Measurements from ENCODE around the gene LFNG.
"Not testable (repeated sequence)": the region's sequence is repeated elsewhere in the genome, so short reads cannot be mapped to it uniquely, and the experiment has no call there.

The LFNG gene

DNA sequence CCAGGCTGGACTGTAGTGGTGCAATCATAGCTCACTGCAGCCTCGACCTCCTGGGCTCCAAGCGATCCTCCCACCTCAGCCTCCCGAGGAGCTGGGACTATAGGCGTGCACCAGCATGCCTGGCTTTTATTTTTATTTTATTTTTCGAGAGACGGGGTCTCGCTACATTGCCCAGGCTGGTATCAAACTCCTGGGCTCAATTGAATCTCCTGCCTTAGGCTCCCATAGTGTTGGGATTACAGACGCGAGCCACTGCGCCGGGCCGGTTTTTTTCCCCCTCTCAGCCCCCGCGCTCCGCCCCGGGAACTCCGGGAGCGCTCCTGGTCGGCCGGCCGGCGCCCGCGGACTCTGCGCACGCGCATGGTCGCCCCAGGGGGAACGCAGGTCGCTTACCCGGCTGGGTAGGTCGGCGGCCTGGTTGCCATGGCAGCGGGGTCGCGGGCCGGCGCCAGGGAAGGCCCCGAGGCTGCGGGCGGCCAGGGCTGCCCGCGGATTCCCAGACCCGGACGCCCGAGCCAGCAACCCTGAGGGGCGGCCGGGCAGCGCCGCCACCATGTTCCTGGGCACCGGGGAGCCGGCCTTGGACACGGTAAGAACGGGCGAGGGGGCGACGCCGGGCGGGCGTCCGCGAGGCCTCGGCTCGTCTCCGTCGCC lies 39.2 kb downstream of the LFNG start, which contains the start of gene IQCE:
Gene IQCE, plus strand, starts transcription at position 351 of the 654 bp plus-strand sequence. Its CDS starts 203 bp downstream, at position 554.
- H2AFZ ChIP-seq (ENCODE audit: low read depth, low read length): no peak within 1 kb of the TSS; the same call in 1 of the 2 replicates
- peaks cover 58% of the 10 kb centered on the region for H3K79me2 ChIP-seq (ENCODE audit: low read length)
- peak within 1 kb of the TSS; percentile 98 for H3K4me3 ChIP-seq (ENCODE audit: low read length)
- TF ChIP-seq, protein P1, sequence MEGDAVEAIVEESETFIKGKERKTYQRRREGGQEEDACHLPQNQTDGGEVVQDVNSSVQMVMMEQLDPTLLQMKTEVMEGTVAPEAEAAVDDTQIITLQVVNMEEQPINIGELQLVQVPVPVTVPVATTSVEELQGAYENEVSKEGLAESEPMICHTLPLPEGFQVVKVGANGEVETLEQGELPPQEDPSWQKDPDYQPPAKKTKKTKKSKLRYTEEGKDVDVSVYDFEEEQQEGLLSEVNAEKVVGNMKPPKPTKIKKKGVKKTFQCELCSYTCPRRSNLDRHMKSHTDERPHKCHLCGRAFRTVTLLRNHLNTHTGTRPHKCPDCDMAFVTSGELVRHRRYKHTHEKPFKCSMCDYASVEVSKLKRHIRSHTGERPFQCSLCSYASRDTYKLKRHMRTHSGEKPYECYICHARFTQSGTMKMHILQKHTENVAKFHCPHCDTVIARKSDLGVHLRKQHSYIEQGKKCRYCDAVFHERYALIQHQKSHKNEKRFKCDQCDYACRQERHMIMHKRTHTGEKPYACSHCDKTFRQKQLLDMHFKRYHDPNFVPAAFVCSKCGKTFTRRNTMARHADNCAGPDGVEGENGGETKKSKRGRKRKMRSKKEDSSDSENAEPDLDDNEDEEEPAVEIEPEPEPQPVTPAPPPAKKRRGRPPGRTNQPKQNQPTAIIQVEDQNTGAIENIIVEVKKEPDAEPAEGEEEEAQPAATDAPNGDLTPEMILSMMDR (IDR thresholded peaks at IDR 0.05; ENCODE audit: low read depth, low read length): no peak
- no peak for TF ChIP-seq EZH2phosphoT487 (IDR thresholded peaks at IDR 0.05; ENCODE audit: low read depth)
- H3K27me3 ChIP-seq (ENCODE audit: low read depth, low read length): no peaks in the 10 kb centered on the region
- H3K9ac ChIP-seq (ENCODE audit: low read length): peak within 1 kb of the TSS; percentile 90
- H3K27ac ChIP-seq (ENCODE audit: low read length): peak within 1 kb of the TSS; percentile 81
- peaks cover 5% of the 10 kb centered on the region for H3K36me3 ChIP-seq (replicated peaks; ENCODE audit: low read depth, low read length)
- H4K20me1 ChIP-seq (ENCODE audit: insufficient read depth, low read length): no peaks in the 10 kb centered on the region
- peak within 1 kb of the TSS; percentile 77 for H3K4me2 ChIP-seq (ENCODE audit: low read length)
- H3K4me1 ChIP-seq (ENCODE audit: low read length): peaks cover 35% of the 10 kb centered on the region
- H3K9me3 ChIP-seq (ENCODE audit: insufficient read depth, low read length): no peaks in the 10 kb centered on the region

DNA sequence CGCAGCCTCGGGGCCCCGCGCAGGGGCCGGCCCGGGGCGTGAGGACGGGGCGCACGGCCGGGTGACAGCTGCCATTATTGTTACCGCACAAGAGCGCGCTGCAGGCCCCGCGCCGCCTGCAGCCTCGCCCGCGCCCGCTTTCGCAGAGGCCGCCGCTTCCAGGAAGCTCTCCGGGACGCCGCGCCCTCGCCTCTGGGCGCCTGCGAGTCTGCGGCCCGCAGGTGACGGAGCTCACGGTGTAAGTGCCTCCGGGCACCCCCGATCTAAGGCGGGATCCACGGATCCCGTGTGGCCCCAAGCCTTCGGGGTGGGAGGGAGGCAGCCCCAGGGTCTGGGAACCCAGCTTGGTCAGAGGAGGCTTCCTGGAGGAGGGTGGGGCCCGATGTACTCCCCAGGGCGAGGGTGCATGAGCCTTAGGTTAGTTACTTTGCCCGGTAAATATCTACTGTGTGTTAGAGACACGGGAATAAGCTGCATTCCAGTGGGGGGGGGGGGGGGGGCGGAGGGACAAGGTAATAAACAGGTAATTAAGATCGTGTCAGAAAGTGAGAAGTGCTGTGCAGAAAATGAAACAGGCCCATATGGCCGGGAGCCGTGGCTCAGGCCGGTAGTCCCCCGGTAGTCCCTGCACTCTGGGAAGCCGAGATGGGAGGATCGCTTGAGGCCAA lies 39.8 kb downstream of the LFNG start:
- H3K27me3 ChIP-seq (ENCODE audit: low read depth, low read length): no peaks in the 10 kb centered on the region
- peaks cover 30% of the 10 kb centered on the region for H3K4me1 ChIP-seq (ENCODE audit: low read length)
- peaks cover 5% of the 10 kb centered on the region for H3K36me3 ChIP-seq (replicated peaks; ENCODE audit: low read depth, low read length)
- H3K9ac ChIP-seq (ENCODE audit: low read length): peak overlapping the region; percentile 90
- H3K4me2 ChIP-seq (ENCODE audit: low read length): peak overlapping the region; percentile 77
- TF ChIP-seq, protein P1 (IDR thresholded peaks at IDR 0.05; ENCODE audit: low read depth, low read length): no peak
- no peak for TF ChIP-seq EZH2phosphoT487 (IDR thresholded peaks at IDR 0.05; ENCODE audit: low read depth)
- peaks cover 57% of the 10 kb centered on the region for H3K79me2 ChIP-seq (ENCODE audit: low read length)
- peak overlapping the region; percentile 98 for H3K4me3 ChIP-seq (ENCODE audit: low read length)
- H4K20me1 ChIP-seq (ENCODE audit: insufficient read depth, low read length): no peaks in the 10 kb centered on the region
- H3K27ac ChIP-seq (ENCODE audit: low read length): peak overlapping the region; percentile 81
- no peaks in the 10 kb centered on the region for H3K9me3 ChIP-seq (ENCODE audit: insufficient read depth, low read length)
- H2AFZ ChIP-seq (ENCODE audit: low read depth, low read length): no peak overlapping the region

DNA sequence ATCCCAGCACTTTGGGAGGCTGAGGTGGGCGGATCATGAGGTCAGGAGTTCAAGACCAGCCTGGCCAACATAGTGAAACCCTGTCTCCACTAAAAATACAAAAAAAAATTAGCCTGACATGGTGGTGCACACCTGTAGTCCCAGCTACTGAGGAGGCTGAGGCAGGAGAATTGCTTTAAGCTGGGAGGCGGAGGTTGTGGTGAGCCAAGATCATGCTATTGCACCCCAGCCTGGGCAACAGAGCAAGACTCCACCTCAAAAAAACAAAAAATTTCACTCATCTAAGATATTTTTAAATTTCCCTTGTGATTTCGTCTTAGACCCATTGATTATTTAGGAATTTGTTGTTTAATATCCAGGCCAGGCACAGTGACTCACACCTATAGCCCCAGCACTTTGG lies 44.4 kb downstream of the LFNG start:
- H3K4me1 ChIP-seq (ENCODE audit: low read length): peaks cover 71% of the 10 kb centered on the region
- H3K4me2 ChIP-seq (ENCODE audit: low read length); H3K27me3 ChIP-seq (ENCODE audit: low read depth, low read length): not testable (repeated sequence)

DNA sequence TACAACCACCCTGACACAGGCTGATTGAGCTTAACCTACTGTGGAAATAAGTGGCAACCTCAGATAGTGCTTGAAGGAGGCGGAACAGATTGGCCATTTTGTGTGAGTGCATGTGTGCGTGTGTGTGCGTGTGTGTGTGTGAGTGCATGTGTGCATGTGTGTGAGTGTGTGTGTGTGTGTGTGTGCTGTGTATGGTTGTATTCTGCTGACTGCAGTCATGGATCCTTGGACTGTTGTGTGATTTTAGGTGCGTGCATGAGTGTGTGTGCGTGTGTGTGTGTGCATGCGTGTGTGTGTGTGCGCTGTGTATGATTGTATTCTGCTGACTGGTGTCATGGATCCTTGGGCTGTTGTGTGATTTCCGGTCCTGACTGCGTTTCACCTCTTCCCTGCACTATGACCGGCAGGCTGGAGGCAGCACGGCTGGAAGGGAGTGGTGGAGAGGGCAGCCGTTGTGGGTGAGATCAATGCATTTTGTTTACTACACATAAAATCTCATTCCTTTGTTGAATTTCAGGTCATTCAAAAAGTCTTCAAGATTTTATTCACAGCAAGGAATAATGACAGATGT lies 45.5 kb downstream of the LFNG start:
- H3K27ac ChIP-seq (ENCODE audit: low read length): peak overlapping the region; percentile 99
- no peaks in the 10 kb centered on the region for H3K27me3 ChIP-seq (ENCODE audit: low read depth, low read length)
- no peaks in the 10 kb centered on the region for H4K20me1 ChIP-seq (ENCODE audit: insufficient read depth, low read length)
- peak overlapping the region; percentile 53; the same call in 1 of the 2 replicates for H3K4me3 ChIP-seq (ENCODE audit: low read length)
- peaks cover 69% of the 10 kb centered on the region for H3K4me1 ChIP-seq (ENCODE audit: low read length)
- peak overlapping the region; percentile 95 for H3K4me2 ChIP-seq (ENCODE audit: low read length)
- no peak overlapping the region for H2AFZ ChIP-seq (ENCODE audit: low read depth, low read length)
- peaks cover 14% of the 10 kb centered on the region for H3K36me3 ChIP-seq (replicated peaks; ENCODE audit: low read depth, low read length)
- peak overlapping the region; percentile 31; the same call in 1 of the 2 replicates for H3K9ac ChIP-seq (ENCODE audit: low read length)
- H3K9me3 ChIP-seq (ENCODE audit: insufficient read depth, low read length): no peaks in the 10 kb centered on the region
- TF ChIP-seq, protein P1 (IDR thresholded peaks at IDR 0.05; ENCODE audit: low read depth, low read length): no peak
- TF ChIP-seq EZH2phosphoT487 (IDR thresholded peaks at IDR 0.05; ENCODE audit: low read depth): no peak
- H3K79me2 ChIP-seq (ENCODE audit: low read length): peaks cover 66% of the 10 kb centered on the region

More for the DNA sequence above, 44.4 kb downstream of the LFNG start:
- not testable (repeated sequence) for H4K20me1 ChIP-seq (ENCODE audit: insufficient read depth, low read length); H2AFZ ChIP-seq (ENCODE audit: low read depth, low read length); H3K4me3 ChIP-seq (ENCODE audit: low read length); H3K27ac ChIP-seq (ENCODE audit: low read length); H3K36me3 ChIP-seq (replicated peaks; ENCODE audit: low read depth, low read length); H3K9ac ChIP-seq (ENCODE audit: low read length); H3K9me3 ChIP-seq (ENCODE audit: insufficient read depth, low read length)
- peaks cover 68% of the 10 kb centered on the region for H3K79me2 ChIP-seq (ENCODE audit: low read length)
